Epithelial cell of esophagus (primary cell): ENCODE measurements around the gene PEX5.
A peak's percentile ranks its signal among the peaks of the same experiment; 100 is the strongest.
"Not testable (repeated sequence)": the region's sequence is repeated elsewhere in the genome, so short reads cannot be mapped to it uniquely, and the experiment has no call there.

Experiments used
- DNase-seq: peaks from one replicate; pipeline ENCODE4 v3.0.0; 2010; ENCODE audit warnings: low read depth
- H3K4me3 ChIP-seq: 2 replicates; pipeline ENCODE4 v1.5.1; 2011; ENCODE audit warnings: mild to moderate bottlenecking, low read length, control low read depth
- TF ChIP-seq, protein P1 (sequence below): IDR thresholded peaks from 2 replicates; pipeline ENCODE4 v1.5.1; 2011; ENCODE audit warnings: low read depth, mild to moderate bottlenecking, low read length, control low read depth, inconsistent platforms; ENCODE audit not compliant: insufficient read depth; ENCODE audit errors: missing control alignments

Gene PEX5

DNA sequence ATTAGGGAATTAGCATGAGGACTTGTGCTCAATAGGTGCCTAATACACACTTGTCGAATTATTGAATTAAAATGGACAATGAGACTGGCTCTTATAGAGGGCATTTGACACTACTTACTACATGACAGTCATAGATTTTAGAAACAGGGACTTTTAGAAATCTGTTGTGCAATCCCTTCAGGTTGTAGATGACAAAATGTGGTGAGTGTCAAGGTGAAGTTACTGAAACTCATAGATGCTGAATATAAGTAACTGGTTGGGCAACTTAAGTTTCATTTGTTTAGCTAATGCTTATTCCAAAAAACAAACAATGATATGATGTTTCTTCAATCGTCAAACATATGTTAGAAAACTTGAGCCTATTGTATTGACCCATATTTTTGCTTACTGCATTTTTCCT lies 12.9 kb upstream of the PEX5 start:
- TF ChIP-seq, protein P1, sequence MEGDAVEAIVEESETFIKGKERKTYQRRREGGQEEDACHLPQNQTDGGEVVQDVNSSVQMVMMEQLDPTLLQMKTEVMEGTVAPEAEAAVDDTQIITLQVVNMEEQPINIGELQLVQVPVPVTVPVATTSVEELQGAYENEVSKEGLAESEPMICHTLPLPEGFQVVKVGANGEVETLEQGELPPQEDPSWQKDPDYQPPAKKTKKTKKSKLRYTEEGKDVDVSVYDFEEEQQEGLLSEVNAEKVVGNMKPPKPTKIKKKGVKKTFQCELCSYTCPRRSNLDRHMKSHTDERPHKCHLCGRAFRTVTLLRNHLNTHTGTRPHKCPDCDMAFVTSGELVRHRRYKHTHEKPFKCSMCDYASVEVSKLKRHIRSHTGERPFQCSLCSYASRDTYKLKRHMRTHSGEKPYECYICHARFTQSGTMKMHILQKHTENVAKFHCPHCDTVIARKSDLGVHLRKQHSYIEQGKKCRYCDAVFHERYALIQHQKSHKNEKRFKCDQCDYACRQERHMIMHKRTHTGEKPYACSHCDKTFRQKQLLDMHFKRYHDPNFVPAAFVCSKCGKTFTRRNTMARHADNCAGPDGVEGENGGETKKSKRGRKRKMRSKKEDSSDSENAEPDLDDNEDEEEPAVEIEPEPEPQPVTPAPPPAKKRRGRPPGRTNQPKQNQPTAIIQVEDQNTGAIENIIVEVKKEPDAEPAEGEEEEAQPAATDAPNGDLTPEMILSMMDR = no peak
- H3K4me3 ChIP-seq = no peak overlapping the region
- peak; percentile 70 for DNase-seq

DNA sequence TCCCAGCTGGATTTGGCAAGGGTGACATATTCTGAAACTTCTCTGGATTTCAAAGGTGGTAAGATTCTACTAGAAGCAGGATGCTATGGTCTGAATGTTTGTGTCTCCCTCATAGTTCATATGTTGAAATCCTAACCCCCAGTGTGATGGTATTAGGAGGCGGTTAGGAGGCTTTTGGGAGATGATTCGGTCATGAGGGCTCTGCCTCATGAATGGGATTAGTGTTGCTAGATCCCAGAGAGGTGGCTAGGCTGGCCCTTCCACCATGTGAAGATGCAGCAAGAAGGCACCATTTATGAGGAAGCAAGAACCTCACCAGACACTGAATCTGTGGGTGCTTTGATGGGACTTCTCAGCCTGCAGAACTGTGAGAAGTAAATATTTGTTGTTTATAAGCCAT lies 11.0 kb upstream of the PEX5 start:
- H3K4me3 ChIP-seq = no peak overlapping the region
- no peak for DNase-seq
- TF ChIP-seq, protein P1 = no peak

DNA sequence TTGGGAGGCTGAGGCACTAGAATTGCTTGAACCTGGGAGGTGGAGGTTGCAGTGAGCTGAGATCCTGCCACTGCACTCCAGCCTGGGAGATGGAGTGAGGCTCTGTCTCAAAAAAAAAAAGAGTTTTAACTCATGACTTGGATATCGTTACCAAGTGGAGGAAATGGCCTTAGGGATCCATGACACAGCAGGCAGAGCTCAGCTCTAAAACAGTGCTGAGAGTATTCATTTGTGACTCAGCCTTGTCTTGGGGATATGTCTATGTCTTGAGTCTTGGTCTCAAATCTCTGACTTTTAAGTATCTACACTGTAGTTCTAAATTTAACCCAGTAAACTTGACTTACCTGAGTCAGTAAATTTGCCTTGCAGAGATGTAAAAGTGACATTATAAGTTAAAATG lies 8.8 kb upstream of the PEX5 start:
- H3K4me3 ChIP-seq = no peak overlapping the region
- TF ChIP-seq, protein P1 = no peak
- peak; percentile 85 for DNase-seq

DNA sequence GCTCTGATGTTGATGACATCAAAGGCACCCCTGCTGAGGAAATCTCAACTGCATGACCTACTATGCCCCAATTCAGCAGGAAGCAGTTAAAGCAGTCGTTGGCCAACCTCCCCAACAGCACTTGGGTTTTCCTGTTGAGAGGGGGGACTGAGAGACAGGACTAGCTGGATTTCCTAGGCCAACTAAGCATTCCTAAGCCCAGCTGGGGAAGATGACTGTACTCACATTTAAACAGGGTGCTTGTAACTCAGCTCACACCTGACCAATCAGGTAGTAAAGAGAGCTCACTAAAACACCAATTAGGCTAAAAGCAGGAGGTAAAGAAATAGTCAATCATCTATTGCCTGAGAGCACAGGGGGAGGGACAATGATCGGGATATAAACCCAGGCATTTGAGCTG lies 3.4 kb upstream of the PEX5 start:
- peak; percentile 56 for DNase-seq
- H3K4me3 ChIP-seq = not testable (repeated sequence)

DNA sequence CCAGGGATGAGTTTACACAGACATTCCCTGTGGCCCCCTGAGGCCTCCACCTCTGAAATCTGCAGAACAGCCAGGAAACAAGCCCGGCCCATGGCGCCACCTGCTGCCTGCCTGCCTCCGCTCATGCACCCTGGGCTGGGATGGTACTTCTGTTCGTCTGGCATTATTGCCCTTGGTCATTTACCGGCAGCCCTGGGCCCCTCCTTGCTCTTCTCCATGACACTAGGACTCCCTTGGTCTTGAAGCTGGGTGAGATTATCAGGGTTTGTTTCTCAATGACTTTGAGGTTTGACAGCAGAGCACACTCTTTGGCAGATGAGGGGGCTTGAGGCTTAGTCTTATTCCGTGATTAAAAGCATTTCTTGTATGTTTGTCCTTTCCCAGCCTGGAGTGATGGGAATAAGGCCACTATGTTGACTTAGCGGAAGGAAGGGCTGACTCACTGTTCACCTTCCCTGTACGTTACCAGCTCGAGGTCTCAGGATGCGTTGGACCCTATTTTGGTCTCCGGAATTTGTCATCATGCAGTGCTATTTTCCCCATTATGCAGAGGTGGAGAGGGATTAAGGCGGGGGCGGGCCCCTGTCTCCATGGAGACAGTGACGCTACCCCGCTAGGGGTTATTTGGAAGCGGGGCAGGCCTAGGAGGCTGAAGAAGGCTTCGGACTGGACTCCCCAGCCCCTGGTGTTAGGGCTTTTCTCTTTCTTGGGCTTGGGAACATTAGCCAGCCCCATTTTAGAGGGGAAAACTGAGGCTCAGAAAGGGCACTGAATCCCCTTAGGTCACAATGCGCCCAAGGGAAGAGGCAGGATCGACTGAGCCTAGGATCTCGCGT lies 706 bp upstream of the PEX5 start:
- peak overlapping the region; percentile 88 for H3K4me3 ChIP-seq
- TF ChIP-seq, protein P1 = peak; percentile 75
- peak; percentile 82 for DNase-seq

DNA sequence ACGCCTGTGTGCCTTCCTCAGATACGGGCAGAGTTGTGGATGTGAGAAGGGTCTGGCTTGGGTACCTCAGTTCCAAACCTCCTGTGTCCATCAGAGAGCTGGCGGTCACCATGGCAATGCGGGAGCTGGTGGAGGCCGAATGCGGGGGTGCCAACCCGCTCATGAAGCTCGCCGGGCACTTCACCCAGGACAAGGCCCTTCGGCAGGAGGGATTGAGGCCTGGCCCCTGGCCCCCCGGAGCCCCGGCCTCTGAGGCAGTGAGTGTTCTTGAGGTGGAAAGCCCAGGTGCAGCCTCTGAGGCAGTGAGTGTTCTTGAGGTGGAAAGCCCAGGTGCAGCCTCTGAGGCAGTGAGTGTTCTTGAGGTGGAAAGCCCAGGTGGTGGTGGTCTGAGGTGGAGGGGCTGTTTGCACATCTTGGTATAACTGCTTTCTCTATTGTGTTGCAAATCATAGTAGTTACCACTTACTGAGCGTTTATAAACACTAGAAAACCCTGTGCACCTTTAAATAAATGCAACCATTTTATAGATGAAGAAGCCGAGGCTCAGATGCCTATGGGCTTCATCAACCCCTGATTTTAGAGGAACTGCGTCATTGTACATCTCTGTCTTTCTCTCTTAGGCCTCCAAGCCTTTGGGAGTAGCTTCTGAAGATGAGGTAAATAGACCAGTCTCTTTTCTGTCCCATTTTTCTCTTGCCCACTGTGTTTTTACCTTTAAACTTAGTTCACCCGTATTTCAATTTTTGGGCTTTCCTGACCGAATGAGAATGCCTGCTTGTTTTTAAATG lies 976 bp downstream of the PEX5 start:
- DNase-seq = peak; percentile 17
- H3K4me3 ChIP-seq = peak overlapping the region; percentile 88
- TF ChIP-seq, protein P1 = no peak

DNA sequence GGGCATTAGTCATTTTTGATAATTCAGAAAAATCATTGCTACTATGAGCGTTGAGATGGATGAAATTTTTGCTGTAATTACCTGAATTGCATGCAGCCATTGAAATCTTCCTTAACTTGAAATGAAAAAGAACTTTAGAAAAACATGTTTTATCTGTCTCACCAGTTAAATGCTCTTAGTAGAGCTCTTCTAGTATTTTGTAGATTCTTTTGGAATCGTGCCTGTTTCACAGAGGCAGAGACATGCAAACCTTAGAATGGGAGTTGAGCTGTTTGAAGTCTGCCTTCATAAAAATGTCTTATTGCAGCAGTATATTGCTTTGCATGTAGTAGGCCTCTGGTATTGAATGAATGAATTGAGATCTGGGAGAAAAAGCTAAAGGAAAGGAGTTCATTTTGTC lies 4.2 kb downstream of the PEX5 start:
- H3K4me3 ChIP-seq = no peak overlapping the region
- DNase-seq = no peak
- TF ChIP-seq, protein P1 = no peak
